Measurements from ENCODE around the gene C1QB.

DNA sequence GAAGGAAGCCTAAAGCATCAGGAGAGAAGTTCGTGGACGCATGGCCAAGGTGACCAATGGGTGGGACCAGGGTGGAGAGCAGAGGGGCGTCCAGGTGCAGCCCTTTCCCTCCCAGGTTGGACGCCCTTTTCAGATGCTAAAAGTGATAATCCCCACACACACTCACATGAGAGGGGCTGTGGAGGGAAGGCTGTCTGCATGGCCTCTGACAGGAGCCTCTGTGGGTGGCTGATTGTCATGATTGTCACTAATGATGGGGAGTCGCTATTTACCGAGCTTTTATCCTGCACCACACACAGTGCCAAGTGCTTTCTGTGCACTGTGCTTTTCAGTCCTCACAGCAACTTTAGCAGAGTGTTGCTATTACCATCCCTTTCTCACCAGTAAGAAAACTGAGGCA, 43.7 kb upstream of the C1QB start:
- TF ChIP-seq, protein P1, sequence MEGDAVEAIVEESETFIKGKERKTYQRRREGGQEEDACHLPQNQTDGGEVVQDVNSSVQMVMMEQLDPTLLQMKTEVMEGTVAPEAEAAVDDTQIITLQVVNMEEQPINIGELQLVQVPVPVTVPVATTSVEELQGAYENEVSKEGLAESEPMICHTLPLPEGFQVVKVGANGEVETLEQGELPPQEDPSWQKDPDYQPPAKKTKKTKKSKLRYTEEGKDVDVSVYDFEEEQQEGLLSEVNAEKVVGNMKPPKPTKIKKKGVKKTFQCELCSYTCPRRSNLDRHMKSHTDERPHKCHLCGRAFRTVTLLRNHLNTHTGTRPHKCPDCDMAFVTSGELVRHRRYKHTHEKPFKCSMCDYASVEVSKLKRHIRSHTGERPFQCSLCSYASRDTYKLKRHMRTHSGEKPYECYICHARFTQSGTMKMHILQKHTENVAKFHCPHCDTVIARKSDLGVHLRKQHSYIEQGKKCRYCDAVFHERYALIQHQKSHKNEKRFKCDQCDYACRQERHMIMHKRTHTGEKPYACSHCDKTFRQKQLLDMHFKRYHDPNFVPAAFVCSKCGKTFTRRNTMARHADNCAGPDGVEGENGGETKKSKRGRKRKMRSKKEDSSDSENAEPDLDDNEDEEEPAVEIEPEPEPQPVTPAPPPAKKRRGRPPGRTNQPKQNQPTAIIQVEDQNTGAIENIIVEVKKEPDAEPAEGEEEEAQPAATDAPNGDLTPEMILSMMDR (conservative IDR thresholded peaks at IDR 0.05; ENCODE audit: low read length): no peak
- TF ChIP-seq EZH2phosphoT487 (IDR thresholded peaks at IDR 0.05; ENCODE audit: borderline replicate concordance): no peak
